GM23338 (cell line): ENCODE results near the gene SZT2.

Source experiments
- CREB1 ChIP-seq: fragments of 250-450 bp; sonication (Bioruptor Pico); IDR thresholded peaks from 2 replicates; pipeline ENCODE4 v1.5.0; 2020; ENCODE audit warnings: low read depth, mild to moderate bottlenecking, moderate library complexity
- CTCF ChIP-seq, 2 experiments: fragments of 200-600 bp in 1 of 2; sonication (generic) in 1 of 2; conservative IDR thresholded peaks; 2 replicates each; pipeline versions ENCODE4 v1.5.1 to v1.6.1; 2016 to 2017; ENCODE audit warnings: antibody characterized with exemption in 2 of 2, low read depth in 2 of 2, mild to moderate bottlenecking in 2 of 2, moderate library complexity in 1 of 2
- EZH2 ChIP-seq: fragments of 200-600 bp; sonication (generic); IDR thresholded peaks from one replicate; pipeline ENCODE4 v1.8.0; 2017; ENCODE audit warnings: antibody characterized with exemption, mild to moderate bottlenecking, low read depth; ENCODE audit not compliant: unreplicated experiment
- POLR2AphosphoS5 ChIP-seq: IDR thresholded peaks from 2 replicates; pipeline ENCODE4 v1.6.1; 2016; ENCODE audit warnings: antibody characterized with exemption, low read depth

DNA sequence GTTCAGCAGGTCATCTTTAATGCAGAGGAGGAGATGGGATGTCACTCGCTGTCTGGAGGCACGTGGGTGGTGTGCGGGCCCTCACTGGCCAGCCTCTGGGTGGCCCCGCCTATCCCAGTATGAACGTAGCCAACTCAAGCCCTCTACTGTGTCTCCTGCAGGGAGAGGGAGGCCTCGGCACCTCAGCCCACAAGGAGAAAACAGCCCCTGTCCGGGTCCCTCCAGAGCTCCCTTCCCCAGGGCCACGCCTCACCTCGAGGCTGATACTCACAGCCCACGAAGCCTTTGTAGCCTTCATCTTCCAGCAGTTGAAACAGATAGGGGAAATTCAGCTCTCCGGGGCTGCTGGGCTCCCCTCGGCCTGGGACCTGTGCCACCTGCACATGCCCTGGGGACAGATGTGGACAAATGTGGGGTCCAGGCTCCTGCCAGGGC is 61.5 kb downstream of the SZT2 start:
- TF ChIP-seq POLR2AphosphoS5: no peak
- no peak for TF ChIP-seq CTCF (conservative IDR thresholded peaks at IDR 0.05; ENCODE audit: low read depth in 2 of 2)
- no peak for TF ChIP-seq EZH2
- TF ChIP-seq CREB1: no peak
